ENCODE measurements around the gene PMVK. TPM values are rescaled to one million over a fixed set of nuclear protein-coding genes. Genes with fewer than 3 reads are reported as not detected.

PMVK gene
- total RNA-seq, 2 experiments from 2014 or later: 40.7 to 41.8 TPM

GRCh38 chr1:154896771-154897286, 39.7 kb downstream of the PMVK start:
- no peaks in the 10 kb centered on the region for H3K9me3 Mint-ChIP-seq
- peaks cover 1% of the 10 kb centered on the region for H3K27me3 Mint-ChIP-seq
- DNase-seq: no peak
- ChIA-PET POLR2A (no interaction called here), CTCF (no interaction called here)
- H3K4me1 Mint-ChIP-seq: no peaks in the 10 kb centered on the region
- H3K36me3 Mint-ChIP-seq (ENCODE audit: low read depth): no peaks in the 10 kb centered on the region
- H3K4me3 Mint-ChIP-seq: no peak overlapping the region
- H3K27ac Mint-ChIP-seq: no peak overlapping the region

- ChIA-PET CTCF (no interaction called here), POLR2A (no interaction called here)
- DNase-seq: no peak
- no peak overlapping the region for H3K27ac Mint-ChIP-seq
- no peaks in the 10 kb centered on the region for H3K36me3 Mint-ChIP-seq (ENCODE audit: low read depth)
- H3K4me3 Mint-ChIP-seq: no peak overlapping the region
- no peaks in the 10 kb centered on the region for H3K4me1 Mint-ChIP-seq
- peaks cover 1% of the 10 kb centered on the region for H3K27me3 Mint-ChIP-seq
- no peaks in the 10 kb centered on the region for H3K9me3 Mint-ChIP-seq
Measured at GRCh38 chr1:154895798-154896197, 40.7 kb downstream of the PMVK start.

GRCh38 chr1:154891452-154891851, 45.1 kb downstream of the PMVK start:
- Mint-ChIP-seq H3K4me1 (peaks cover 13% of the 10 kb centered on the region), H3K36me3 (ENCODE audit: low read depth) (no peaks in the 10 kb centered on the region), H3K9me3 (no peaks in the 10 kb centered on the region), H3K4me3 (no peak overlapping the region), H3K27me3 (peaks cover 10% of the 10 kb centered on the region), H3K27ac (no peak overlapping the region)
- ChIA-PET POLR2A (interaction anchor here (0.8 to 1.1 kb wide), 3 partner anchors 15 to 264 kb away, joined by 3 to 4 read pairs (median 3); no protein-coding TSS in a partner anchor), CTCF (interaction anchor here (2.0 to 3.1 kb wide), 2 partner anchors 13 to 16 kb away, joined by 5 to 8 read pairs; no protein-coding TSS in a partner anchor)
- DNase-seq: no peak

- H3K9me3 Mint-ChIP-seq: no peaks in the 10 kb centered on the region
- CTCF ChIA-PET: no interaction called here
- H3K36me3 Mint-ChIP-seq (ENCODE audit: low read depth): no peaks in the 10 kb centered on the region
- no peak overlapping the region for H3K4me3 Mint-ChIP-seq
- peaks cover 10% of the 10 kb centered on the region for H3K27me3 Mint-ChIP-seq
- POLR2A ChIA-PET: no interaction called here
- DNase-seq: no peak
- peaks cover 27% of the 10 kb centered on the region for H3K4me1 Mint-ChIP-seq
- H3K27ac Mint-ChIP-seq: no peak overlapping the region
Measured at GRCh38 chr1:154888757-154889156, 47.8 kb downstream of the PMVK start.

- DNase-seq: no peak
Measured at GRCh38 chr1:154886281-154887015, 50.1 kb downstream of the PMVK start.

GRCh38 chr1:154884869-154885701, 51.4 kb downstream of the PMVK start:
- H3K4me1 Mint-ChIP-seq: peaks cover 27% of the 10 kb centered on the region
- H3K36me3 Mint-ChIP-seq (ENCODE audit: low read depth): no peaks in the 10 kb centered on the region
- POLR2A ChIA-PET: no interaction called here
- no peak overlapping the region for H3K4me3 Mint-ChIP-seq
- CTCF ChIA-PET: interaction anchor here (0.7 to 1.3 kb wide), 3 partner anchors 15 to 1204 kb away, joined by 3 to 5 read pairs (median 5); no protein-coding TSS in a partner anchor
- no peak for DNase-seq
- no peak overlapping the region for H3K27ac Mint-ChIP-seq
- no peaks in the 10 kb centered on the region for H3K9me3 Mint-ChIP-seq
- H3K27me3 Mint-ChIP-seq: peaks cover 9% of the 10 kb centered on the region

More at GRCh38 chr1:154886281-154887015, 50.1 kb downstream of the PMVK start:
- Mint-ChIP-seq H3K4me1 (peaks cover 27% of the 10 kb centered on the region), H3K27me3 (peaks cover 9% of the 10 kb centered on the region), H3K4me3 (no peak overlapping the region), H3K9me3 (no peaks in the 10 kb centered on the region), H3K27ac (no peak overlapping the region), H3K36me3 (ENCODE audit: low read depth) (no peaks in the 10 kb centered on the region)
- ChIA-PET CTCF (interaction anchor here (0.7 to 1.3 kb wide), 2 partner anchors 26 to 1202 kb away, joined by 3 to 5 read pairs; no protein-coding TSS in a partner anchor), POLR2A (no interaction called here)

- Mint-ChIP-seq H3K36me3 (ENCODE audit: low read depth) (no peaks in the 10 kb centered on the region), H3K27me3 (peaks cover 12% of the 10 kb centered on the region)
- CTCF ChIA-PET: no interaction called here
Measured at GRCh38 chr1:154883919-154884868, 52.3 kb downstream of the PMVK start.

GRCh38 chr1:154881820-154882535, 54.5 kb downstream of the PMVK start:
- no peaks in the 10 kb centered on the region for H3K9me3 Mint-ChIP-seq
- no peak overlapping the region for H3K4me3 Mint-ChIP-seq
- H3K27ac Mint-ChIP-seq: no peak overlapping the region
- H3K4me1 Mint-ChIP-seq: peaks cover 20% of the 10 kb centered on the region
- H3K27me3 Mint-ChIP-seq: peaks cover 3% of the 10 kb centered on the region
- POLR2A ChIA-PET: no interaction called here
- H3K36me3 Mint-ChIP-seq (ENCODE audit: low read depth): no peaks in the 10 kb centered on the region
- CTCF ChIA-PET: interaction anchor here (1.0 to 1.3 kb wide), 3 partner anchors 9 to 322 kb away, joined by 4 to 6 read pairs (median 5); no protein-coding TSS in a partner anchor
- no peak for DNase-seq

More at GRCh38 chr1:154883919-154884868, 52.3 kb downstream of the PMVK start:
- peaks cover 27% of the 10 kb centered on the region for H3K4me1 Mint-ChIP-seq
- no peak overlapping the region for H3K4me3 Mint-ChIP-seq
- H3K9me3 Mint-ChIP-seq: no peaks in the 10 kb centered on the region
- POLR2A ChIA-PET: no interaction called here
- H3K27ac Mint-ChIP-seq: no peak overlapping the region
- no peak for DNase-seq

GRCh38 chr1:154880671-154881070, 55.8 kb downstream of the PMVK start:
- Mint-ChIP-seq H3K27ac (no peak overlapping the region), H3K4me1 (peaks cover 7% of the 10 kb centered on the region), H3K36me3 (ENCODE audit: low read depth) (no peaks in the 10 kb centered on the region), H3K4me3 (no peak overlapping the region), H3K27me3 (peaks cover 12% of the 10 kb centered on the region), H3K9me3 (no peaks in the 10 kb centered on the region)
- no peak for DNase-seq
- POLR2A ChIA-PET: no interaction called here
- CTCF ChIA-PET: no interaction called here

- Mint-ChIP-seq H3K36me3 (ENCODE audit: low read depth) (no peaks in the 10 kb centered on the region), H3K9me3 (no peaks in the 10 kb centered on the region), H3K4me3 (no peak overlapping the region), H3K27ac (no peak overlapping the region), H3K27me3 (peaks cover 21% of the 10 kb centered on the region), H3K4me1 (peaks cover 9% of the 10 kb centered on the region)
- POLR2A ChIA-PET: interaction anchor here (1.0 to 1.2 kb wide), 2 partner anchors 57 to 319 kb away, joined by 3 to 5 read pairs; partner anchors contain the start of gene PMVK
- CTCF ChIA-PET: interaction anchor here (0.7 to 2.0 kb wide), 25 partner anchors 9 to 400 kb away, joined by 3 to 18 read pairs (median 4); partner anchors contain the start of genes KCNN3 and PMVK
- DNase-seq: no peak
Measured at GRCh38 chr1:154879038-154879421, 57.5 kb downstream of the PMVK start.

- Mint-ChIP-seq H3K27ac (no peak overlapping the region), H3K4me3 (no peak overlapping the region), H3K27me3 (peaks cover 21% of the 10 kb centered on the region), H3K4me1 (peaks cover 11% of the 10 kb centered on the region), H3K36me3 (ENCODE audit: low read depth) (no peaks in the 10 kb centered on the region), H3K9me3 (no peaks in the 10 kb centered on the region)
- ChIA-PET POLR2A (interaction anchor here (1.0 to 1.2 kb wide), 2 partner anchors 58 to 319 kb away, joined by 3 to 5 read pairs; partner anchors contain the start of gene PMVK), CTCF (interaction anchor here (0.6 to 2.0 kb wide), 27 partner anchors 8 to 471 kb away, joined by 3 to 18 read pairs (median 4); partner anchors contain the start of genes KCNN3 and PMVK)
- peak; percentile 78 for DNase-seq
Measured at GRCh38 chr1:154878371-154879037, 58.0 kb downstream of the PMVK start.

All from activated CD4-positive, alpha-beta memory T cell treated with anti-CD3 and anti-CD28 coated beads, Interleukin-2, amount 10 ng/mL, durations not matched to agents 7 days and 5 days (primary cell).